GM12865 (cell line): Measurements from ENCODE around the gene MRPS27.

Experiments used
- DNase-seq: peaks from one replicate; pipeline ENCODE4 v3.0.0; 2010; ENCODE audit warnings: low read depth
- H3K4me3 ChIP-seq: 2 replicates; pipeline ENCODE4 v1.5.1; 2011; ENCODE audit warnings: mild to moderate bottlenecking, low read depth, low read length, control low read depth
- TF ChIP-seq, protein P1 (sequence below): IDR thresholded peaks from 2 replicates; pipeline ENCODE4 v1.5.1; 2011; ENCODE audit warnings: low read length, control low read depth, low read depth, inconsistent platforms; ENCODE audit not compliant: insufficient read depth; ENCODE audit errors: missing control alignments

MRPS27 gene

DNA sequence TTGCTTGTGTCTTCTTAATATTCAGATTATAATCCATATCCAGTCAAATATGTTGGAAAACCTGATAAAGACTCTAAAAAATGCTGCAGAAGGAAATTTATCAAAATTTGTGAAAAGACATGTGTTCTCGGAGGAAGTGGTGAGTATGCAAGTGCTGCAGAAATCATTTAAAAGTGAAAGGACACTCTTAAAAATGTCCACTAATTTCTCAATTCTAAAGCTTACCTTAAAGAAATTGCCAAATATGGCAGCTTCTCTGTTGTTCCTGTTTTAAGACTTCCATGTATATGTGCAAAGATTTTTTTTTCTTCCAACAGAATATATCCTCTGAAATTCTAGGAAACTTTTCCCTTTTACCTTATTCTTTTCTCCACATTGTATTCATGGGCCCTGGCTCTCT lies 32.6 kb upstream of the MRPS27 start:
- H3K4me3 ChIP-seq = no peak overlapping the region
- TF ChIP-seq, protein P1, sequence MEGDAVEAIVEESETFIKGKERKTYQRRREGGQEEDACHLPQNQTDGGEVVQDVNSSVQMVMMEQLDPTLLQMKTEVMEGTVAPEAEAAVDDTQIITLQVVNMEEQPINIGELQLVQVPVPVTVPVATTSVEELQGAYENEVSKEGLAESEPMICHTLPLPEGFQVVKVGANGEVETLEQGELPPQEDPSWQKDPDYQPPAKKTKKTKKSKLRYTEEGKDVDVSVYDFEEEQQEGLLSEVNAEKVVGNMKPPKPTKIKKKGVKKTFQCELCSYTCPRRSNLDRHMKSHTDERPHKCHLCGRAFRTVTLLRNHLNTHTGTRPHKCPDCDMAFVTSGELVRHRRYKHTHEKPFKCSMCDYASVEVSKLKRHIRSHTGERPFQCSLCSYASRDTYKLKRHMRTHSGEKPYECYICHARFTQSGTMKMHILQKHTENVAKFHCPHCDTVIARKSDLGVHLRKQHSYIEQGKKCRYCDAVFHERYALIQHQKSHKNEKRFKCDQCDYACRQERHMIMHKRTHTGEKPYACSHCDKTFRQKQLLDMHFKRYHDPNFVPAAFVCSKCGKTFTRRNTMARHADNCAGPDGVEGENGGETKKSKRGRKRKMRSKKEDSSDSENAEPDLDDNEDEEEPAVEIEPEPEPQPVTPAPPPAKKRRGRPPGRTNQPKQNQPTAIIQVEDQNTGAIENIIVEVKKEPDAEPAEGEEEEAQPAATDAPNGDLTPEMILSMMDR = no peak
- DNase-seq = no peak

DNA sequence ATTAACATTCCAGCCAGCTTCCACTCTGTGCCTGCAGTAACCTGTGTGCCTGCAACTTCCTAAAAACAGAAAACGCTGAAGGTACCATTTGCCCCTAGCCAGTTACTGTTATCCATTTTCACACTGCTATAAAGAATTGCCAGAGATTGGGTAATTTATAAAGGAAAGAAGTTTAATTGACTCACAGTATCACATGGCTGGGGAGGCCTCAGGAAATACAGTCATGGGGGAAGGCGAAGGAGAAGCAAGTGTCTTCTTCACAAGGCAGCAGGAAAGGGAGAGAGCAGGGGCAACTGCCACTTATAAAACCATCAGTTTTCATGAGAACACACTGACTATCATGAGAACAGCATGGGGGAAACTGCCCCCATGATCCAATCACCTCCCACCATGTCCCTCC lies 31.3 kb upstream of the MRPS27 start:
- TF ChIP-seq, protein P1 = no peak
- DNase-seq = no peak
- no peak overlapping the region for H3K4me3 ChIP-seq

- TF ChIP-seq, protein P1 = no peak
- H3K4me3 ChIP-seq = no peak overlapping the region
- DNase-seq = no peak
Measured at GRCh38 chr5:72347801-72348308, 27.8 kb upstream of the MRPS27 start.

GRCh38 chr5:72346398-72346797 lies 26.4 kb upstream of the MRPS27 start:
- H3K4me3 ChIP-seq = no peak overlapping the region
- no peak for DNase-seq
- TF ChIP-seq, protein P1 = no peak

- H3K4me3 ChIP-seq = no peak overlapping the region
- TF ChIP-seq, protein P1 = no peak
- DNase-seq = no peak
Measured at GRCh38 chr5:72338689-72339209, 18.7 kb upstream of the MRPS27 start.

DNA sequence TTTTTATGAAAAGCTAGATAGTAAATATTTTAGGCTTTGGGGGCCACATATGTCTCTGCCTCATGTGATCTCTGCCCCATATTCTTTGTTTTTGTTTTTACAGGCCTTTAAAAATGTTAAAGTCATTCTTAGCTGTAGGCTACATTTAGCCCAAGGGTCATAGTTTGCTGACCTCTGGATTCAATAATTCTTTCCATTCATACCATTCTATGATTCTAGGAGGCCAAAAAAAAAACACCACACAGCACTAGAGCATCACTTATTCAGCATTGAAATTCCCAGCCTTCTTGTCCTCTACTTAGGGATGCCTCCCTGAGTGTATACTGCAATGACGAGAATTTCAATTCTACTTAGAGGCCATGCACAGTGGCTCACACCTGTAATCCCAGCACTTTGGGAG lies 17.1 kb upstream of the MRPS27 start:
- no peak for DNase-seq
- H3K4me3 ChIP-seq = no peak overlapping the region
- TF ChIP-seq, protein P1 = no peak

GRCh38 chr5:72330712-72331111 lies 10.7 kb upstream of the MRPS27 start:
- TF ChIP-seq, protein P1 = no peak
- no peak overlapping the region for H3K4me3 ChIP-seq
- DNase-seq = no peak
